Measurements from ENCODE around the gene PTPN11.

DNA sequence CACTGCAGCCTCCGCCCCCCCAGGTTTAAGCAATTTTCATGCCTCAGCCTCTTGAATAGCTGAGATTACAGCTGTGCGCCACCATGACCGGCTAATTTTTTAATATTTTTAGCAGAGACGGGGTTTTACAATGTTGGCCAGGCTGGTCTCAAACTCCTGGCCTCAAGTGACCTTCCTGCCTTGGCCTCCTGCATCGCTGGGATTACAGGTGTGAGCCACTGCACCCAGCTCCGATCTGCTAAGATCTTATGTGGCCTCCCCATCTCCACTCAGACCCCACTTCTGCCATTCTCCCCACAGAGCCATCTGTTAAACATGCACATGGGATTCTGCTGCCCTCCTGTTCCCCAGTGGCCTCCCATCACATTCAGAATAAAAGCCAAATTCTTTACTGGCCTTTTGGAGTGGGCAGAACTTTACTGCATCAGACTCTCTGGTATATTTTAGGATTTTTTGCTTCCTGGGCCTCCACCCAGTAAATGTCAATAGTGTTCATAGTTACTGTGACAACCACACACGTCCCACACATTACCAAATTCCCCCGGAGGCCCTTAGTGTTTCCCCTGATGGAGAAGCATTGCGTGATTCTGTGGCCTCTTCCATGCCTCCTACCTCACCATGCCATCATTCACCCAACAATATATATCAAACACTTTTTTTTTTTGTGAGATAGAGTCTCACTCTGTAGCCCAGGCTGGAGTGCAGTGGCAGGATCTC, 96.3 kb downstream of the PTPN11 start:
- TF ChIP-seq, protein P1, sequence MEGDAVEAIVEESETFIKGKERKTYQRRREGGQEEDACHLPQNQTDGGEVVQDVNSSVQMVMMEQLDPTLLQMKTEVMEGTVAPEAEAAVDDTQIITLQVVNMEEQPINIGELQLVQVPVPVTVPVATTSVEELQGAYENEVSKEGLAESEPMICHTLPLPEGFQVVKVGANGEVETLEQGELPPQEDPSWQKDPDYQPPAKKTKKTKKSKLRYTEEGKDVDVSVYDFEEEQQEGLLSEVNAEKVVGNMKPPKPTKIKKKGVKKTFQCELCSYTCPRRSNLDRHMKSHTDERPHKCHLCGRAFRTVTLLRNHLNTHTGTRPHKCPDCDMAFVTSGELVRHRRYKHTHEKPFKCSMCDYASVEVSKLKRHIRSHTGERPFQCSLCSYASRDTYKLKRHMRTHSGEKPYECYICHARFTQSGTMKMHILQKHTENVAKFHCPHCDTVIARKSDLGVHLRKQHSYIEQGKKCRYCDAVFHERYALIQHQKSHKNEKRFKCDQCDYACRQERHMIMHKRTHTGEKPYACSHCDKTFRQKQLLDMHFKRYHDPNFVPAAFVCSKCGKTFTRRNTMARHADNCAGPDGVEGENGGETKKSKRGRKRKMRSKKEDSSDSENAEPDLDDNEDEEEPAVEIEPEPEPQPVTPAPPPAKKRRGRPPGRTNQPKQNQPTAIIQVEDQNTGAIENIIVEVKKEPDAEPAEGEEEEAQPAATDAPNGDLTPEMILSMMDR (IDR thresholded peaks at IDR 0.05), result no peak
- no peak for TF ChIP-seq POLR2A (IDR thresholded peaks at IDR 0.05)

Data from lower leg skin (tissue), 3 donors.